GM21423 (cell line): ENCODE measurements around the gene ZNF275.
"Not testable (repeated sequence)": the region's sequence is repeated elsewhere in the genome, so short reads cannot be mapped to it uniquely, and the experiment has no call there.

Experiments
- ATAC-seq: cut with Tn5 transposase; IDR thresholded peaks from one replicate; pipeline ENCODE4 v1.9.1; 2021; ENCODE audit warnings: mild to moderate bottlenecking, moderate library complexity; ENCODE audit not compliant: unreplicated experiment

ZNF275 gene

DNA sequence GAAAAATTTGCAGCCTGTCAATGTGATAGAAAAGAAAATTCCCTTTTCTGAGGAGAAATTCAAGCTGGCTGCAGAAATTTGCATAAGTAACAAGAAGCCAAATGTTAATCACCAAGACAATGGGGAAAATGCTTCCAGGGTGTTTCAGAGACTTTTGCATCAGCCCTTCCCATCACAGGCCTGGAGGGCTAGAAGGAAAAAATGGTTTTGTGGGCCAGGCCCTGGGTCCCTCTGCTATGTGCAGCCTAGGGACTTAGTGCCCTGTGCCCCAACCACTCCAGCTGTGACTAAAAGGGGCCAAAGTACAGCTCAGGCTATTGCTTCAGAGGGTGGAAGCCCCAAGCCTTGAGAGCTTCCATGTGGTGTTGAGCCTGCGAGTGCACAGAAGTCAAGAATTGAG is 23.9 kb downstream of the ZNF275 start:
- no peak for ATAC-seq

DNA sequence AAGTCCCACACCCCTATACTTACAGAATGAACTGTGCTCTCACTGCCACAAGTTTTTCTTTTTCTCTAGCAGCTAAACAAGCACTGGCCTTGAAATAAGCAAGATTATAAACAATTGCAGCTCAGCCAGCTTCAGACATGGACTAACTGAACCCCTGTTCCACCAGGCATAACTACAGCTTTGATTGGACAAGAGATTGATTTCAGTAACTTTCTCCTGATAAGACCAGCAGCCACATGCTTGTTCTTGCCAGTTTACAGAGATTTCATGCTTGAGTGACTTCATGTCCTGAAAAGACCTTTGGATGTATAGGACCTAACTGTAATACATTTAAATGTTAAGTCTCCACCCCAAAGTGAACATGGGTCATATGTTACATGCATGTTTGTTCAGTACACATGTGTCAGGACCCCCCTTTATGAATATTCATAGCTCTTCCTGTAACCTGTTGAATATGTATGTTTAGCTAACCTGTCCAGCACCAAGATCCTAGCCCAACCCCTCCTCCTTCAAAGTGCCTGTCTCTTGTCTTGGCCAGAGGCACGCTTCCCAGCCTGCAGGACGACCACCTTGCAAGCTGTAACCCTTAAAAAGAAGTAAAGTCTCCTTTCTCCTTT is 27.9 kb downstream of the ZNF275 start:
- ATAC-seq: no peak

DNA sequence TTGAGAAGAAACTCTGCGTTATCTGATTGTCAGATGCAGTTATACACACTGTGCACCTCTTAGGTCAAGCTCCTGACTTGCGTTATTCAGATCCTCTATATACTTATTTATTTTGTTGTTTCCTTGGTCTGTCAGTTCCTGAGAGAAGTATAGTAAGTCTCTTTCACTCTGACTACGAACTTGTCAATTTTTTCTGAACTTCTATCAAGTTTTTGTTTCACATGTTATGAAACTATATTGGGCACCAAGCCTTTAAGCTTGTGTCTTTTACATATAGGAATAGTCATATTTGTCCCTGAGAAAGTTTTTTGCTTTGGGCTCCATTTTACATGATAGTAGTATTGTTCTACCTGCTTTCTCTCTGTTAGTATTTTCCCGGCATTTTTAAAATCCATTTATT is 31.7 kb downstream of the ZNF275 start:
- ATAC-seq: no peak

DNA sequence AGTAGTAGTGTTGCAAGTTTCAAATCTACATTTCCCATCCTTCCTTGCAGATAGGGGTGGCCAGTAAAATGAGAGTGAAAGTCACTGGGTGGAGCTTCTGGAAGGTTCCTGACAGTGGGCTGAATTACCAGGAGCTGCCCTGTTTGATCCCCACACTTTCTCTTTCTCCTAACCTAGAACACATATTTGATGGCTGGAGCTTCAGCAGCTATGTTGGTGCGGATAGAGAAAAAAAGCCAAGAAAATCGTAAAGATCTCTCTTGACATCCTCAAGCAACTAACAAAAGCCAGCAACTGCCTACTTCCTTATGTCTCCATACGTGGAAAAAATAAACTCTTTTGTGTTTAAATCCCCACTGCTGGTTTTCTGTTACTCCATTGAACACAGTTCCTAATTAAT is 32.2 kb downstream of the ZNF275 start:
- no peak for ATAC-seq

DNA sequence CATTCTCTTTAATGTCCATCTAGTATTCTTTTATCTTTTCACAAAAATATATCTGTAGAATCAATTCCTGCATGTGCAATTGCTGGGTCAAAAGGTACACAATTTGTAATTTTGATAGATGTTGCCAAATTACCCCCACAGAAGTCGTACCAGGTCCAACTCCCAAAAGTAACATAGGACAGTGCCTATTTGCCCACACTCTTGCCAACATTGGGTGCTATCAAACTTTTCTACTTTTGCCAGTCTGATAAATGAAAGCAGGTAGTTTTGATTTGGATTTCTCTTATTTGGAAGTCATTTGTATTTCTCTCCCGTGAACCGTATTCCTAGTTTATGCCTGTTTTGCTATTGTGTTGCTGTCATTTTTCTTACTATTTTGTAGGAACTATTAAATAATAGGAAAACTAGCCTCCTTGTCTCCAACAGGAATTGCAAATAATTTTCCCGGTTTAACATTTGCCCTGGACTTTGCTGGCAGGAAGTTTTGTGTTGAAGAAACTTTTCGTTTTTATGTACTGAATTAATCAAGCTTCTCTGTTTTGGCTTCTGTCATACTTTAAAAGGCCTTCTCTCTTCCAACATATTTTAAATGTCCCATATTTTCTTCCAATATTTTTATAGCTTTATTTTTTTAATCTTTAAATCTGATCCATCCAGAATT is 33.1 kb downstream of the ZNF275 start:
- ATAC-seq: no peak

DNA sequence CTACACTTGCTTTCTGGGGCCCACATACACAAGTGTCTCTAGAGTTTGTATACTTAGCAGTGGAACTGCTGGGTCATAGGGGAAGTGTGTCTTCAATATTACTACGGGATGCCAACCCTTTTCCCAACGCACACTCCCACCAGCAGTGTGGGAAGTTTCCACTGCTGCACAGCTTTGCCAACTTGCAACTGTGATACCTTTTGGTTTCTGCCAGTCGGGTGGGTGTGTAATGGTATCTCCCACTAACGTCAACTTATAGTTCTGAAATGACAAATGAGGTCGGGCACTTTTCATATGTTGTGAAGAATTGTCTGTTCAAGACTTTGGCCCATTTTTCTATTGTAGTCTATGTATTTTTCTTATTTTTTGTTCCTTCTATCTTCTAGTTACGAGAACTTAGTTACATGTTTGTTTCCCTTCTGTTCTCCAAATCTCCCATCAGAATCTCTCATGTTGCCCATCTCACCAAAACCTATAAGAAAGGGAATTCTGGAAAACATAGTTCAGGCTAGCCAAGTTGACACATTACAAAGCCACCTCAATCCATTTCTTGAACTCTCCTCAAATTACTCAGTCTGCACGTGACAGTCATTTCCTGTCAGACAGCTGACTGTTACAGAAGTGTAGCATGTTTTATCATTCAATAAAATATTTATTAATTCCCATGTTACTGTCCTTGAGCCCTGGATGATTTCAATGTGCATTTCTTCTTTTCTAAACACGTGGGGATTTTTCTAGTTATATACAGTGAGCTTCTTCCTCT is 36.5 kb downstream of the ZNF275 start:
- no peak for ATAC-seq

DNA sequence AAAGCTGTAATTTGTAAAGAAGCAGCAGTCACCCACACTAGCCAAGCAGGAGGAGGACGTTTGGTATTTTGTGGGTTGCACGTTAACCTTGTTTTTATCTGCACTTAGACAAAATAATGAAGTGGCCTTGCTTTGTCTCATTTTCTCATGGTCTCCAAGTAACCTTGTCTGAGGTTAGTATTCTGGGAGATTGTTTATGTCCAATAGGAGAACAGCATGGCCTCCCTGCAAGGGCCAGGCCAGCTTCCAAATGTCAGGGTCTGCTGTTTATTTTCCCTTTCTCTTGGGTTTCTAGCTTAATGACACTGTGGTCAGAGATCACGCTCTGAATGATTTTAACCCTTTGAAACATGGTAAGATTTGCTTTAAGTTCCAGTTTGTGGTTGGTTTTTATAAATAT is 37.3 kb downstream of the ZNF275 start:
- no peak for ATAC-seq

DNA sequence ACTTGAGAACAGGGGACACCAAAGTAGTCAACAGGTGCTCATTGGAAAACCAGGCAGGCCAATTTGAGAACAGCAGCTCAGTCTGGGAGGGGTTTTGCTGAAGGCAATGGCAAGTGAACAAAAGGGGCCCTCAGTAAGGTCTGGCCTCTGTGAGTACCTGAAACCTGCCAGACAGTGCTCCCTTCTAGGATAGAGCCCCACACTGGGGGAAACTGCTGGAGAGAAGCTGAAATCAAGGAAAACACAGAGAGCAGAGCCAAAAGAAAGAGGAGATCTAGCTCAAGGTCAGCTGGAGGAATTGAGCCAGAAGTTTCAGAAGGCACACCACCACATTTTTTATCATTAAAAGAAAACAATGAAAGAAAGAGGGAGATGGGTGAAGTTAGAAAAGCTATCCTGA is 39.0 kb downstream of the ZNF275 start:
- ATAC-seq: no peak

DNA sequence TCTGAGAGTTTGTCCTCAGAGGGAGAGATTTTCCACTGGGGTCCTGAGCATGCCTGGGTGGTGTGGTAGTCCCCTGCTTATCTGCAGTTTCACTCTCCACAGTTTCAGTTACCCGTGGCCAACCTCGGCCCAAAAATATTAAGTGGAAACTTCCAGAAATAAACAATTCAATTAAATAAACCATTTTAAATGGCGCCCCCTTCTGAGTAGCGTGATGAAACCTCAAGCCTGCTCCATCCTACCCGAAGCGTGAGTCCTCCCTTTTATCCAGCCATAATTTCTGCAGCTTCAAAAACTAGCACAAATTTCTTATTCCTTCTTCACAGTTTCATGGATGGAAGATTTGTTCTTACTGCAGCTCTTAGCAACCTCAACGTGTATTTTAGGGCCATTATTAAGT is 40.5 kb downstream of the ZNF275 start:
- ATAC-seq: no peak

DNA sequence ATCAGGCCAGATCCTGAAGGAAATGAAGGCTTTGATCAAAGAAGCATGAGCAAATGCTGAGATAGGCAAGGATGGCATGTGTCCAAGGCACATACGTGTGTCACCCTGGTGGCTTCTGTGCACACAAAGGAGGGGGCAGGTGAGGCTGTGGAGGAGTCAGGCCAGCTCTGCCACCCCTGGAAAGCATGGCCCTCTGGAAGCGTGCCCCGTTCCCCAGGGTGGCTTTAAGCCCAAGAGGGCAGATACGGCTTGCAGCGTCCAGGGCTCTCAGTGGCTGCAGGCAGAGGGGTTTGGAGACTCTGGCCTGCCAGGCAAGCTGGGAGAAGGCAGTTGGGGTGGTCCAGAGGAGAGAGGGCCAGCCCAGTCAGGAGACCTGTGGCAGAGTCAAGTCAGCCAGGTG is 41.6 kb downstream of the ZNF275 start:
- ATAC-seq: no peak

DNA sequence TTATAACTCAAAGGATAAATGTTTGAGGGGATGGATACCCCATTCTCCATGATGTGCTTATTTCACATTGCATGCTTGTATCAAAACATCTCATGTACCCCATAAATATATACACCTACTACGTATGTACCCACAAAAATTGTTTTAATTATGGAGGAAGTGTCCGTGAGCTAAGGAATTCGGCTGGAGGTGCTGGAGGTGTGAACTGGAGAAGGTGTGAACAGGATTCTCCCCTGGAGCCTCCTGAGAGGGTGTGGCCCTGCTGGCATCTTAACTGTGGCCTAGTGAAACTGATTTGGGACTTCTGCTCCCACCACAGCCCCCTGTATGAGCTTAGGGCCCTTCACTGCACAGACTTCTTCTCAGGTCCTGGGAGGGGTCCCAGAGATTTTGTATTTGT is 43.8 kb downstream of the ZNF275 start:
- no peak for ATAC-seq

DNA sequence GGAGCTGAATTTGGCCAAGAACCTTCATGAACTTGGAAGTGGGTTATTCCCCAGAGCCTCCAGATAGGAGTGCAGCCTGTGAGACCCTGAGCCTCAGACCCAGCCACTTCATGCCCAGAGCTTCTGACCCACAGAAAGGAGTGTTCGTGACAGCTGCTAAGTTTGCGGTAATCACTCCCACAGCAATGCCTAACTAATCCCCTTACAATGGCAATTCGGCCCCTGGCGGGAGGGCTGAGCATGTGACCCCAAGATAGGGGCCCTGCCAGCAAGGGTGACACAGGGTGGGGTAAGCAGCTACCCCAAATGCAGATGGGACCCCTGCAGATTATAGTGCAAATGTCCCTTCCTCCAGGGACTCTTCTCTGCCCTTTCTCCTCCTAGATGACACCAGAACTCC is 44.7 kb downstream of the ZNF275 start:
- no peak for ATAC-seq

DNA sequence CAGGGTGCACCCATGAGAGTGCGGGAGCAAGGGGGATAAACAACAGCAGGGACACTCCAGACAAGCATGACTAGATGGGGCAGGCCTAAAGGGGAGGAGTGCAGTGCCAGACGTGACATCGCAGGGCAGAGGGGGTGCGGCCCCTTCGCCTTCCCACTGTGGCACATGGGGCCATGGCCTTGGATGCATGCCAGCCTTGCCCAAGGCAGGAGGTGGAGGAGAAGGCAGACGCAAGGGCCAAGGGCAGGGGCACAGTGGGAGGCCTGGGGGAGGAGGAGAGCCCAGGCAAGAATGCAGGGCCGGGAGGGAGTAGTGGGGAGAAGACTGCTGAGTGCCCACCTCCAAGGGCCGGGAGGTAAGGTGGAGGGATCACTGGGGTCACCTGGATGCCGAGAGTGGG is 45.6 kb downstream of the ZNF275 start:
- ATAC-seq: no peak

DNA sequence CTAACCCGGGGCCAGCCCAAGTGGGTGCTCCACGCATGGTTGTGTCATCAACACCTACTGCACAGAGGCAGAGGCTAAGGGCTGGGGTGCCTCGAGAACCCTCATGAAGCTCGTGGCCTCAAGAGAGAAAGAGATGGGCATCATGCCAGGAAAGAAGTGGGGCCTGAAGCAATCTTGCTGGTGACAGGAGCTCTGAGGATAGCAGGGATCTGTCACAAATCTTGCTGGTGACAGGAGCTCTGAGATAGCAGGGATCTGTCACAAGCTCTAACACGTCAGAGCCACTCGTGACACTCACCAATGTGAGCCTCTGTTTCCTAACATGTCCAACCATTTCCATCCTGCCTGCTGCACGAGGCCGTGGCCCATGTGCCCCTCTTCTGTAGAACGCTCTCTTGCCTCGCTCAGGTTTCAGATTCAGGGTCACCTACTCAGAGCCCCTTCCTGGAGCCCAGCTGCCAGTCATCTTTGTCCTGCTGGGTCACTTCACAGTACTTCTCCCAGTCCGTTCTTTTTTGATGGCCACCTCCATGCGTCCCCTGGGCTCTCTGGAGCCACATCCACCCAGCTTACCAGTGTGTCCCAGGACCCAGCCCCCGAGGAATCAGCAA is 46.1 kb downstream of the ZNF275 start:
- no peak for ATAC-seq

DNA sequence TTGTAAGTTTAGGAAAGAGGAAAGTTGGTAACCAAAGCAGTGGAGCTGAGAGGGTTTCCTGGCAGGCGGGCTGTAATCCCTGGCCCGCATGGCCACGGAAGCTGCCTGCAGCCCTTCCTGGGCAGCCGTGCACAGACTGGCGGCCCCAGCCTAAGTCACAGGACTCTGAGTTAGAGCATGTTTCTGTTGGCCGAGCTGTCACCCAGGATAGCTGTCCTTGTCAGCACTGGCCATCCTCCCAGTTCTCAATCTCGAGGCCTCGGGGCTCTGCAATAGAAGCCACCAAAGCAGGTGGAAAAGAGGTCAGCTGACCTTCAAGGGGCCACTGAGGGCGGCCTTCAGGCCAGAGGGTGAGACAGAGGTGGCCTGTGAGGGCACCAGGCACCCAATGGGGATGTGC is 46.7 kb downstream of the ZNF275 start:
- no peak for ATAC-seq

DNA sequence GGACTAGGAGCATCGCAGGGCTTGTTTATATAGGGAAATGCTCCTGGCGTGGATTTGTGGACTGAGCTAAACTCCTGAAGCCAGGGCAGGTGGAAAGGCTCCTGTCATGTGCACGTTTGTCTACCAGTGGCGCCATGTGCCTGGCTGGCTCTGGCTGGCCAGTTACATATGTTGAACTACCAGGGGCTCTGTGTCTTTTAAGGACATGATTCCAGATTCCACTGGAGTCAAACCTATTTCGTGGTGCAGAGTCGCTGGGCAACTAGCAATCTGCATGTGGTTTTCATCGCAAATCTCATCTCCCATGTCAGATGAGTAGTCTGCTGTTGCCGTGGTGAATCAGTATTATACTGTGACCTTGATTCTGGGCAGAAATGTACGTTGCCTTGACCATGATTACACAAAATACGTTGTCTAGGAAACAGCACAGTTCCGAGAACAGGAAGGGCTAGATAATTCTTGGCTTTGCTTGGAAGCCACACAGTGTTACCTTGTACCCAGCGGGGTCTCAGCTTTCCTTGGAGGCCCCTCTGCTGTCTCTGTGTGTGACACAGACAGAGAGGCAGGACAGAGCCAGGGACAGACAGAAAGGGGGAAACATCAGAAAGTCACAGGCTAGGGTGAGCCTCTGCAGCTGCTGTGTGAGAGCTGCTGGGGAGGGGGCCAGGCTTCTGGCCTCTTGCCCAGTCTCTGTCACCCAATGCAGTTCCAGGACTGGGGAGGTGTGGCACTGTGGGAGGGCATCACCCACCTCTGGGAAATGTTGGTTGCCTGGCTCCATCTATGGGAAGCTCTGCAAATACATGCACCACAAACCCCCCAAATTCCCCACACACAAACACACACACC is 48.0 kb downstream of the ZNF275 start:
- no peak for ATAC-seq

DNA sequence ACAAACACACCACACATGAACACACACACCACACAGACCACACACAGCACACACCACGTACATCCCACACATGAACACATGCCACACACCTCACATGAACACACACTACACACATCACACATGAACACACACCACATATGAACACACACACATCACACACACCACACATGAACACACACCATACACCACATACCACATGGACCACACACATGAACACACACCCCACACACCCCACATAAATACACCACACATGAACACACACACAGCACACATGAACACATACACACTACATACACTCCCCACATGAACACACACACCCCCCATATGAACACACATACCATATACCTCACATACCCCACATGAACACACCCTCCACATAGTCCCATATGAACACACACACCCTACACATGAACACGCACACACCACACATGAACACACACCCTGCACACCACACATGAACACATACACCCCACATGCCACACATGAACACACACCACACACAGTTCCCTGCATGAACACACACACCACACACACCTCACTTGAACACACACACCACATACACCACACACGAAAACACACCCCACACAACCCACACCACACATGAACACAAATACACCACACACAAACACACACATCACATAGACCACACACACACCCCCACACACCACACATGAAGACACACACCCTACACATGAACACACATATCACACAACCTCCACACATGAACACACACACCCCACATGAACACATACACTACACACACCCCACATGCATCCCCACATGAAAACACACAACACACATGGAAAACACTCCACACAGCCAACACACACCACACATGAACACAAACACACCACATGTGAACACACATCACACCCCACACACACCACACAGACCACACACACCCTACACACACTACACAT is 48.9 kb downstream of the ZNF275 start:
- no peak for ATAC-seq

DNA sequence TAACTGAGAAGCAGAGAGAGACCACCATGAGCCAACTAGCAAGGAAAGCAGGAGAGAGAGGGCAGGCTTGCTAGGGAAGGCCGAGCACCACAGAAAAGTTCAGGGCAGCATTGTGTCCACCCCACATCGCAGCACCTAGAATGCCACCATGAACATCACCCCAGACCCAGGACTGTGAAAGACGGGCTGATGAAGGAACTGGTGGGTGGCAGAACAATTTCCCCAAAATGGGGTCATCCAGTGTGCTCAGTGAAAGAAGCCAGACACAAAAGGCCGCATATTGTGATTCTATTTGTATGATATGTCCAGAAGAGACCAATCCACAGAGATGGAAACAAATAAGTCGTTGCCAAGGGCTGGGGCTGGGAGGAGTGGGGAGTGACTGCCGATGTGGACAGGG is 50.4 kb downstream of the ZNF275 start:
- no peak for ATAC-seq

DNA sequence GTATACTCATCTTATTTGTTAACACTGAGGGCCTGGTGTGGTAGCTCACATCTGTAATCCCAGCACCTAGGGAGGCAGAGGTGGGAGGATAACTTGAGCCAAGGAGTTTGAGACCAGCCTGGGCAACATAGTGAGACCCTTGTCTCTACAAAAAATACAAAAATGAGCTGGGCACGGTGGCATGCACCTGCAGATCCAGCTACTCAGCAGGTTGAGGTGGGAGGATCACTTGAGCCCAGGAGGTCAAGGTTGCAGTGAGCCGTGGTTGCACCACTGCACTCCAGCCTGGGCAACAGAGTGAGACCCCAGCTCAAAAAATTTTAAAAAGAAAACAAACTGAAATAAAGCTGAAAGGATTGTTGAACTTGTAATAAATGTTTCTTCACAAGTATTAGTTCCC is 51.0 kb downstream of the ZNF275 start:
- not testable (repeated sequence) for ATAC-seq

DNA sequence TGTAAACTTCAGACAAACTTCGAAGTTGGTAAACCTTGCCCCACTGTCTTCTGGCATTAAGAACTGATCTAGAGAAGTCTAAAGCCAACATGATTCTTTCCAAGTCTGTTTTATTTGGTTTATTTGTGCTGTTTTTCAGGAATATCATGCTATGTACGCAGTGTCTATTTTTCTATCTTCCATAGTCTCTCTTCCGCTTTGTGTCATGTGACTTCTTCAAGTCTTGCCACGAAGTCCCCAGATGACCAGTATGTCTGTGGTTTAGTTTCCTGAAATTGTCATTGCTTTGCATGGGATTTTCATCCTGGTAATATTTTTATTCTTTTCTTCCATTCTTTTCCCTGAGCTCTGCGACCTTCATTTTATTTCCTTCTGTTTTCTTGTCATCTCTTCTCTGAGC is 52.1 kb downstream of the ZNF275 start:
- ATAC-seq: no peak
